Measurements from ENCODE around the gene SLC22A5.

Gene SLC22A5

DNA sequence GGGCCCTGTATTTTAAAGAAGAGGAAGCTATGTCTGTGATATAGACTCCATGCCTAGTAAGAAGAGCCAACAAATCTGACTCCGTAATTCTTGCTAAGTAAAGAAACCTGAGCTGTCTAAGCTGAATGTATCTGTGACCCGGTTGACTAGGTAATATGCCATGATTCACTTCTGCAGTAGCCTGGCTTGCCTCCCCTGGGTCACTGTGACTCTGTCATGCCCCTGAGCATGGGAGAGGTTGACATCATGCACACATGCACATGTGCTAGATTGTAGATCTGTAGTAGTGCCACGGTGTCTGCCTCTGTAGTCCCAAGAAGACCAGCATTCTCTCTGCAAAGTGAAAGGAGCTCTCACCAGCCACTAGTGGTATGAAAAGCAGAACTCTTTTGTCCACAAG, 9.1 kb downstream of the SLC22A5 start:
- in situ Hi-C loops (cut with HindIII; ENCODE audit: low sequenced_read_pairs): no loop called here
- no peak for DNase-seq (ENCODE audit: low read depth)
- H3K4me3 ChIP-seq (ENCODE audit: low read depth, low read length): no peak overlapping the region
- TF ChIP-seq, protein P1, sequence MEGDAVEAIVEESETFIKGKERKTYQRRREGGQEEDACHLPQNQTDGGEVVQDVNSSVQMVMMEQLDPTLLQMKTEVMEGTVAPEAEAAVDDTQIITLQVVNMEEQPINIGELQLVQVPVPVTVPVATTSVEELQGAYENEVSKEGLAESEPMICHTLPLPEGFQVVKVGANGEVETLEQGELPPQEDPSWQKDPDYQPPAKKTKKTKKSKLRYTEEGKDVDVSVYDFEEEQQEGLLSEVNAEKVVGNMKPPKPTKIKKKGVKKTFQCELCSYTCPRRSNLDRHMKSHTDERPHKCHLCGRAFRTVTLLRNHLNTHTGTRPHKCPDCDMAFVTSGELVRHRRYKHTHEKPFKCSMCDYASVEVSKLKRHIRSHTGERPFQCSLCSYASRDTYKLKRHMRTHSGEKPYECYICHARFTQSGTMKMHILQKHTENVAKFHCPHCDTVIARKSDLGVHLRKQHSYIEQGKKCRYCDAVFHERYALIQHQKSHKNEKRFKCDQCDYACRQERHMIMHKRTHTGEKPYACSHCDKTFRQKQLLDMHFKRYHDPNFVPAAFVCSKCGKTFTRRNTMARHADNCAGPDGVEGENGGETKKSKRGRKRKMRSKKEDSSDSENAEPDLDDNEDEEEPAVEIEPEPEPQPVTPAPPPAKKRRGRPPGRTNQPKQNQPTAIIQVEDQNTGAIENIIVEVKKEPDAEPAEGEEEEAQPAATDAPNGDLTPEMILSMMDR (IDR thresholded peaks at IDR 0.05; ENCODE audit: low read depth, low read length, missing control alignments): no peak

DNA sequence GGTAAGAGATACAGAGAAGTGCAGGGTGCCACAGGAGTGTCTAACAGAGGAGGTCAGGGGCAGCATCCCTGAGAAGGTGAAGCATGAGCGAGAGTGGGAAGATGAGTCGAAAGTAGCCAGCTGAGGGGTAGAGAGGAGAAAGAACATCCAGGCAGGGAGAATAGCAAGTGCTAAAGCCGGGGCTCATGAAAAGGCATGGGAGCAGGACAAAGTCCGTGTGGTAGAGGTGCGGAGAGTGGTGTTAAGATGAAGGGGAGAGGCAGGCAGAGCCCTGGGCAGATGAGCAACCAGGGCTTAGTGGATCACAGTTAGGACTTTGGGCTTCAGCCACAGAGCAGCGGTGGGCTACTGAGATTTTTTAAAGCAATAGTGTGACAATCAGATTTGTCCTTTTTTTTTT, 10.5 kb downstream of the SLC22A5 start:
- TF ChIP-seq, protein P1 (IDR thresholded peaks at IDR 0.05; ENCODE audit: low read depth, low read length, missing control alignments): no peak
- DNase-seq (ENCODE audit: low read depth): no peak
- H3K4me3 ChIP-seq (ENCODE audit: low read depth, low read length): no peak overlapping the region
- in situ Hi-C loops (cut with HindIII; ENCODE audit: low sequenced_read_pairs): loop anchor here (10.0 kb wide), 1 partner anchor 505 kb away; no protein-coding TSS in a partner anchor

DNA sequence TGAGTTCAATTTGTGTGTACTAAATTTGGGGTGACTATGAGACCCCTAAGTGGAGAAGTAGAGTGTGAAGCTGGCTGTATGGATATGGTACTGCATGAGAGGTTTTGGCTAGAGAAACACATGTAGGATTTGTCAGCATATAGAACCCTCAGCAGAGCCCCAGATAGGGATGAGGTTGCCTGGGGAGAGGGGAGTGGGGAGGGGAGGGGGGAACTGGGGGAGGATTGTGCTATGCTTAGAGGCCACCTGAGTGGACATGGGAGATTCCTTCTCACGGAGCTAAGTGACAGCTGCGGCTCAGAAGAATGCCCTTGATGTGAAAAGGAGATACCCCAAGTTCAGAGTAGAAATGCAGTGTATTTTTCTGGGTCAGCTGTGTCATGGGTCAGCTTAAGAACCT, 11.2 kb downstream of the SLC22A5 start:
- no peak for DNase-seq (ENCODE audit: low read depth)
- TF ChIP-seq, protein P1 (IDR thresholded peaks at IDR 0.05; ENCODE audit: low read depth, low read length, missing control alignments): no peak
- in situ Hi-C loops (cut with HindIII; ENCODE audit: low sequenced_read_pairs): loop anchor here (10.0 kb wide), 1 partner anchor 504 kb away; no protein-coding TSS in a partner anchor
- H3K4me3 ChIP-seq (ENCODE audit: low read depth, low read length): no peak overlapping the region

DNA sequence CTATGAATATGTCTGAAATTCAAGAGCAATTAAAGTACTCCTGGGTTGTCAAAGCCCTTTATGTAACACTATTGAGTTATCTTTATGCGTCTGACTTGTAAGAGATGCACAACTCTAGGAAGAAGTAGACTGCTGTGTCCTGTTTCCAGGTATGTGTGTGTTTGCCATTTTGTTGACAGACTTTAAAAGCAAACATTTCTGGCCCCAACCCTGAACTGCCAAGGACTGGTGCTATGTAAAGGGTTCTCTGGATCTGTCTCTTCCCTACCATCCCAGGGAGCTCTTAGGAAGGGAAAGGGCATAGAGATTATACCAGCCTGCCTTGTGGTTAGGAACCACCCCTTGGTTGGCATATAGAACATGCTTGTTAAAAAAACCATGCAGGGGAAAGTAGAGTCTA, 12.1 kb downstream of the SLC22A5 start:
- in situ Hi-C loops (cut with HindIII; ENCODE audit: low sequenced_read_pairs): loop anchor here (10.0 kb wide), 1 partner anchor 503 kb away; no protein-coding TSS in a partner anchor

DNA sequence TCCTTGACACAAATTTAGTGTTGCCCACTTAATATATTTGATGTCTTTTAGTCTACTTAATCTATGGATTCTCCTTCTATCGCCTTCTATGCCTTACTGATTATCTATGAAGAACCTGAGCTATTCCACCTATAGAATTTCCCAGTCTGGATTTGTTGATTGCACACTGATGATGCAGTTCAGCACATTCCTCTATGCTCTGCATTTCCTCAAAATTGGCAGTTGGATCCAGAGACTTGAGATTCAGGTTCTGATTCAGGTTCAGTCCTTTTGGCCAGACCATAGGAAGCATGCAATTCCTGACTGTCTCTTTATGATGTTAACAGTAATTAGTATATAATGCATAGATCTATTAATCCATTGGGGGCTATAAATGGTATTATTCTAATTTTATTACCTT, 13.8 kb downstream of the SLC22A5 start:
- TF ChIP-seq, protein P1 (IDR thresholded peaks at IDR 0.05; ENCODE audit: low read depth, low read length, missing control alignments): no peak
- DNase-seq (ENCODE audit: low read depth): no peak
- in situ Hi-C loops (cut with HindIII; ENCODE audit: low sequenced_read_pairs): loop anchor here (10.0 kb wide), 1 partner anchor 502 kb away; no protein-coding TSS in a partner anchor
- no peak overlapping the region for H3K4me3 ChIP-seq (ENCODE audit: low read depth, low read length)

More for the DNA sequence above, 12.1 kb downstream of the SLC22A5 start:
- DNase-seq (ENCODE audit: low read depth): no peak
- TF ChIP-seq, protein P1 (IDR thresholded peaks at IDR 0.05; ENCODE audit: low read depth, low read length, missing control alignments): no peak
- H3K4me3 ChIP-seq (ENCODE audit: low read depth, low read length): no peak overlapping the region

DNA sequence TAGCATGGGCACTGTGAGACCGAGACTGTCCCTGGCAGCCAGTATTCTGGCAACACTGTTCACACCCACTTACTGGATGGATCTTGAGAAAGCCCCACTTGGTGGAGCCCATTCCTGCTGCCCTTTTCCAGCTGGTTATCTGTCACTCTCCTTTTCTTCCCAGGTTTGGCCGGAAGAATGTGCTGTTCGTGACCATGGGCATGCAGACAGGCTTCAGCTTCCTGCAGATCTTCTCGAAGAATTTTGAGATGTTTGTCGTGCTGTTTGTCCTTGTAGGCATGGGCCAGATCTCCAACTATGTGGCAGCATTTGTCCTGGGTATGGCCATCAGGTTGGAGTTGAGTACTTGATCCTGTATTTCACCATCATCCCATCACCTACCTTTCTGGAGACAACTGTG, 14.5 kb downstream of the SLC22A5 start:
- no peak for DNase-seq (ENCODE audit: low read depth)
- in situ Hi-C loops (cut with HindIII; ENCODE audit: low sequenced_read_pairs): loop anchor here (10.0 kb wide), 1 partner anchor 501 kb away; no protein-coding TSS in a partner anchor
- no peak overlapping the region for H3K4me3 ChIP-seq (ENCODE audit: low read depth, low read length)
- TF ChIP-seq, protein P1 (IDR thresholded peaks at IDR 0.05; ENCODE audit: low read depth, low read length, missing control alignments): no peak

Measured in astrocyte of the cerebellum (primary cell).